IMR-90 (cell line): ENCODE data around the gene GMEB2. TPM values are rescaled to one million over a fixed set of nuclear protein-coding genes. Genes with fewer than 3 reads are reported as not detected.
A peak's percentile ranks its signal among the peaks of the same experiment; 100 is the strongest.

ENCODE experiments used
- ATAC-seq: fragments of 200-7000 bp; cut with Tn5 transposase; 2 replicates; pipeline ENCODE4 v1.9.1; 2020; ENCODE audit warnings: low read depth, mild to moderate bottlenecking, moderate library complexity
- BruUV-seq: library from RNA; stranded (reverse); fragments of 400-500 nt; replicated peaks from 2 replicates; lab custom pipeline; 2021; lab: Mats Ljungman, UMichigan
- CTCF ChIA-PET: fragments of 300-600 bp; formaldehyde crosslinking; extraction: SDS; loops from one replicate; lab custom pipeline; 2021; ENCODE audit warnings: antibody characterized with exemption; lab: Yijun Ruan, JAX
- POLR2A ChIA-PET: fragments of 300-600 bp; sonication (Branson Sonifier 250); formaldehyde crosslinking; loops from one replicate; lab custom pipeline; 2022; ENCODE audit warnings: antibody characterized with exemption; ENCODE audit not compliant: unreplicated experiment; lab: Charles Lee
- DNase-seq: peaks from one replicate; pipeline ENCODE4 v3.0.0; 2013
- H2AFZ ChIP-seq: replicated peaks from 2 replicates; pipeline ENCODE3; 2013; ENCODE audit warnings: low read length, mild to moderate bottlenecking; ENCODE audit not compliant: poor library complexity
- H2AK5ac ChIP-seq: 2 replicates; pipeline ENCODE4 v1.6.1; 2013; ENCODE audit warnings: low read depth, low read length, inconsistent platforms
- H2AK9ac ChIP-seq: replicated peaks from 2 replicates; pipeline ENCODE3; 2013; ENCODE audit warnings: mild to moderate bottlenecking, low read depth, low read length, moderate library complexity; ENCODE audit not compliant: poor library complexity
- H2BK120ac ChIP-seq: 2 replicates; pipeline ENCODE4 v1.6.1; 2013; ENCODE audit warnings: low read depth, low read length, inconsistent platforms
- H2BK15ac ChIP-seq: 3 replicates; pipeline ENCODE4 v1.6.1; 2013; ENCODE audit warnings: low read depth, low read length, inconsistent platforms
- H2BK20ac ChIP-seq: 2 replicates; pipeline ENCODE4 v1.6.1; 2013; ENCODE audit warnings: low read depth, mild to moderate bottlenecking, inconsistent platforms, low read length, moderate library complexity
- H2BK5ac ChIP-seq: 2 replicates; pipeline ENCODE4 v1.6.1; 2013; ENCODE audit warnings: mild to moderate bottlenecking, low read depth, low read length, inconsistent platforms; ENCODE audit not compliant: poor library complexity, severe bottlenecking
- H3K14ac ChIP-seq: replicated peaks from 2 replicates; pipeline ENCODE4 v1.6.1; 2013; ENCODE audit warnings: low read depth, low read length, inconsistent platforms
- H3K18ac ChIP-seq: 2 replicates; pipeline ENCODE4 v1.6.1; 2013; ENCODE audit warnings: low read depth, low read length, control low read depth
- H3K23ac ChIP-seq: 2 replicates; pipeline ENCODE4 v1.6.1; 2013; ENCODE audit warnings: low read depth, low read length, inconsistent platforms
- H3K27ac ChIP-seq: 2 replicates; pipeline ENCODE4 v1.5.1; 2013; ENCODE audit warnings: mild to moderate bottlenecking, control low read depth, low read length; ENCODE audit not compliant: insufficient read depth
- H3K27me3 ChIP-seq: 2 replicates; pipeline ENCODE4 v1.6.1; 2013; ENCODE audit warnings: low read length; ENCODE audit not compliant: control insufficient read depth, insufficient read depth
- H3K36me3 ChIP-seq: 2 replicates; pipeline ENCODE4 v1.6.1; 2013; ENCODE audit warnings: low read length, mixed read lengths; ENCODE audit not compliant: control insufficient read depth, insufficient read depth
- H3K4ac ChIP-seq: 2 replicates; pipeline ENCODE4 v1.6.1; 2013; ENCODE audit warnings: low read depth, low read length, inconsistent platforms
- H3K4me1 ChIP-seq: 2 replicates; pipeline ENCODE4 v1.6.1; 2013; ENCODE audit warnings: low read length, mixed read lengths; ENCODE audit not compliant: control insufficient read depth, insufficient read depth
- H3K4me2 ChIP-seq: 2 replicates; pipeline ENCODE4 v1.6.1; 2013; ENCODE audit warnings: low read depth, mild to moderate bottlenecking, control low read depth, low read length, moderate library complexity
- H3K4me3 ChIP-seq: 2 replicates; pipeline ENCODE4 v1.5.1; 2013; ENCODE audit warnings: low read depth, mild to moderate bottlenecking, control low read depth, low read length, moderate library complexity; ENCODE audit not compliant: insufficient read depth
- H3K56ac ChIP-seq: 2 replicates; pipeline ENCODE4 v1.6.1; 2013; ENCODE audit warnings: low read length, inconsistent platforms; ENCODE audit not compliant: insufficient read depth; ENCODE audit errors: extremely low read depth
- H3K79me1 ChIP-seq, 2 experiments: 2 replicates each; pipeline ENCODE4 v1.6.1; 2013; ENCODE audit warnings: low read length in 2 of 2, inconsistent platforms in 1 of 2, low read depth in 1 of 2
- H3K9ac ChIP-seq: 2 replicates; pipeline ENCODE4 v1.6.1; 2013; ENCODE audit warnings: low read depth, low read length, control low read depth
- H3K9me1 ChIP-seq: 2 replicates; pipeline ENCODE4 v1.6.1; 2013; ENCODE audit warnings: low read length, inconsistent platforms; ENCODE audit not compliant: insufficient read depth
- H3K9me3 ChIP-seq: 2 replicates; pipeline ENCODE4 v1.6.1; 2013; ENCODE audit warnings: low read length; ENCODE audit not compliant: control insufficient read depth, insufficient read depth
- H4K20me1 ChIP-seq: 2 replicates; pipeline ENCODE4 v1.6.1; 2013; ENCODE audit warnings: low read length, inconsistent platforms; ENCODE audit not compliant: insufficient read depth
- H4K5ac ChIP-seq: 2 replicates; pipeline ENCODE4 v1.6.1; 2013; ENCODE audit warnings: mild to moderate bottlenecking, low read depth, low read length, control low read depth
- H4K8ac ChIP-seq, 2 experiments: 2 replicates each; pipeline ENCODE4 v1.6.1; 2013; ENCODE audit warnings: low read depth in 2 of 2, low read length in 2 of 2, control low read depth in 1 of 2, inconsistent platforms in 1 of 2
- H4K91ac ChIP-seq: 2 replicates; pipeline ENCODE4 v1.6.1; 2013; ENCODE audit warnings: low read depth, low read length, inconsistent platforms; ENCODE audit not compliant: insufficient read depth
- BHLHE40 ChIP-seq: fragments of 150-350 bp; IDR thresholded peaks from 2 replicates; pipeline ENCODE4 v1.6.1; 2016; ENCODE audit warnings: mild to moderate bottlenecking, low read depth, low read length
- CTCF ChIP-seq: conservative IDR thresholded peaks from 2 replicates; pipeline ENCODE4 v1.5.1; 2012; ENCODE audit warnings: mild to moderate bottlenecking, low read depth, low read length, improper control_type of control experiment
- MAFK ChIP-seq: IDR thresholded peaks from 2 replicates; pipeline ENCODE4 v1.6.1; 2012; ENCODE audit warnings: low read depth, low read length, improper control_type of control experiment
- MAZ ChIP-seq: IDR thresholded peaks from 2 replicates; pipeline ENCODE4 v1.6.1; 2012; ENCODE audit warnings: low read depth, mild to moderate bottlenecking, low read length, improper control_type of control experiment, moderate library complexity, borderline replicate concordance
- MXI1 ChIP-seq: IDR thresholded peaks from 2 replicates; pipeline ENCODE4 v1.6.1; 2012; ENCODE audit warnings: low read depth, mild to moderate bottlenecking, low read length, moderate library complexity, borderline replicate concordance
- NFE2L2 ChIP-seq: fragments of 150-350 bp; IDR thresholded peaks from 2 replicates; pipeline ENCODE4 v1.6.1; 2016; ENCODE audit warnings: low read depth, mild to moderate bottlenecking, low read length
- POLR2A ChIP-seq: IDR thresholded peaks from 2 replicates; pipeline ENCODE4 v1.6.1; 2012; ENCODE audit warnings: mild to moderate bottlenecking, low read depth, low read length
- RAD21 ChIP-seq: IDR thresholded peaks from 2 replicates; pipeline ENCODE4 v1.6.1; 2012; ENCODE audit warnings: low read length, improper control_type of control experiment
- RFX5 ChIP-seq: IDR thresholded peaks from 2 replicates; pipeline ENCODE4 v1.8.0; 2012; ENCODE audit warnings: low read depth, mild to moderate bottlenecking, low read length, moderate library complexity
- SMC3 ChIP-seq: fragments of 150-350 bp; IDR thresholded peaks from 2 replicates; pipeline ENCODE4 v1.6.1; 2016; ENCODE audit warnings: low read depth, mild to moderate bottlenecking, antibody characterized with exemption, low read length, moderate library complexity
- USF2 ChIP-seq: fragments of 150-350 bp; IDR thresholded peaks from 2 replicates; pipeline ENCODE4 v1.6.1; 2017; ENCODE audit warnings: mild to moderate bottlenecking, antibody characterized with exemption, low read length, low read depth
- WGBS, 2 experiments: methylation state at CpG; one replicate each; pipeline versions ENCODE4 v1.1.5 to v1.1.7; 2013; ENCODE audit warnings: missing lambda C conversion rate in 2 of 2; ENCODE audit not compliant: insufficient read length in 1 of 2; ENCODE audit errors: extremely low coverage in 2 of 2; 5-methylcytosine and 5-hydroxymethylcytosine counted together
- dilution Hi-C: fragments of 300-500 bp; cut with HindIII; formaldehyde crosslinking; loops from one replicate; pipeline ENCODE4 v1.14.3; 2018; ENCODE audit warnings: low sequenced_read_pairs; ENCODE audit not compliant: unreplicated experiment
- in situ Hi-C: fragments of 300-500 bp; cut with MboI; formaldehyde crosslinking; loops from 3 replicates; pipeline ENCODE4 v1.14.3; 2019; ENCODE audit warnings: low sequenced_read_pairs, inconsistent platforms, mixed read lengths
- intact Hi-C: fragments of 100-400 bp; cut with micrococcal nuclease; formaldehyde crosslinking; loops from 2 replicates; pipeline ENCODE4 v1.10.0; 2022
- polyA plus RNA-seq, 3 experiments: library from polyadenylated mRNA; depleted of rRNA; stranded (reverse); fragments of >200 nt; gene quantifications; 2 replicates each; pipeline ENCODE4 v1.2.3, GENCODE V29; 2012; ENCODE audit warnings: low replicate concordance in 1 of 3
- total RNA-seq: library from RNA; depleted of rRNA; stranded (reverse); fragments of >200 nt; gene quantifications from 2 replicates; pipeline ENCODE4 v1.2.3, GENCODE V29; 2012
- TF ChIP-seq, protein P1 (sequence below): fragments of 150-350 bp; IDR thresholded peaks from 2 replicates; pipeline ENCODE4 v1.6.1; 2016; ENCODE audit warnings: low read depth, mild to moderate bottlenecking, low read length, moderate library complexity, borderline replicate concordance

GMEB2 gene
- total and polyA plus RNA-seq, 2 of the 4 experiments (the other 2 are of a cell fraction): 5.0 to 10.0 TPM

- Histone ChIP-seq H2AK9ac (peak overlapping the region; percentile 78), H2BK120ac (no peak overlapping the region), H3K9me3 (no peaks in the 10 kb centered on the region), H2AFZ (peak overlapping the region; percentile 21), H3K4me3 (no peak overlapping the region), H4K5ac (no peak overlapping the region), H3K27me3 (peaks cover 35% of the 10 kb centered on the region), H4K91ac (no peak overlapping the region), H4K20me1 (no peaks in the 10 kb centered on the region), H3K36me3 (no peaks in the 10 kb centered on the region), H3K9me1 (no peaks in the 10 kb centered on the region), H2BK5ac (no peak overlapping the region), H3K79me1 (no peaks in the 10 kb centered on the region), H2BK20ac (no peak overlapping the region), H3K9ac (no peak overlapping the region), H3K4me2 (no peak overlapping the region), H3K4ac (no peak overlapping the region), H3K14ac (no peak overlapping the region), H2BK15ac (no peak overlapping the region), H3K4me1 (peaks cover 3% of the 10 kb centered on the region; the same call in 1 of the 2 replicates), H3K56ac (no peak overlapping the region), H3K23ac (no peak overlapping the region), H3K27ac (no peak overlapping the region), H3K18ac (no peak overlapping the region), H4K8ac (no peak overlapping the region), H2AK5ac (no peak overlapping the region)
- ATAC-seq (no peak), DNase-seq (no peak)
- dilution Hi-C loops: no loop called here
- intact Hi-C loops: no loop called here
- 71% methylated on average over 15 of the region's 27 CpGs; no CpG with 5 or more reads in 1 of the 2 experiments for WGBS, 2 experiments
- BruUV-seq: no TSS peak
- TF ChIP-seq USF2 (no peak), POLR2A (no peak), SMC3 (no peak), RAD21 (no peak), MAZ (no peak), RFX5 (no peak), MXI1 (no peak), BHLHE40 (no peak), NFE2L2 (no peak), CTCF (no peak), MAFK (no peak)
- TF ChIP-seq, protein P1, sequence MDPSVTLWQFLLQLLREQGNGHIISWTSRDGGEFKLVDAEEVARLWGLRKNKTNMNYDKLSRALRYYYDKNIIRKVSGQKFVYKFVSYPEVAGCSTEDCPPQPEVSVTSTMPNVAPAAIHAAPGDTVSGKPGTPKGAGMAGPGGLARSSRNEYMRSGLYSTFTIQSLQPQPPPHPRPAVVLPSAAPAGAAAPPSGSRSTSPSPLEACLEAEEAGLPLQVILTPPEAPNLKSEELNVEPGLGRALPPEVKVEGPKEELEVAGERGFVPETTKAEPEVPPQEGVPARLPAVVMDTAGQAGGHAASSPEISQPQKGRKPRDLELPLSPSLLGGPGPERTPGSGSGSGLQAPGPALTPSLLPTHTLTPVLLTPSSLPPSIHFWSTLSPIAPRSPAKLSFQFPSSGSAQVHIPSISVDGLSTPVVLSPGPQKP: no peak
- ChIA-PET POLR2A (no interaction called here), CTCF (no interaction called here)
- in situ Hi-C loops: no loop called here
Observed at GRCh38 chr20:63544241-63544957, 82.5 kb downstream of the GMEB2 start.
